ENCODE results near the gene MAP3K2. TPM values are rescaled to one million over a fixed set of nuclear protein-coding genes. Genes with fewer than 3 reads are reported as not detected.

The MAP3K2 gene
- total and polyA plus RNA-seq, 2 of the 8 experiments (the other 6 are each of a cell fraction or from before 2014, with no cell fraction given): 2.0 to 23.2 TPM

DNA sequence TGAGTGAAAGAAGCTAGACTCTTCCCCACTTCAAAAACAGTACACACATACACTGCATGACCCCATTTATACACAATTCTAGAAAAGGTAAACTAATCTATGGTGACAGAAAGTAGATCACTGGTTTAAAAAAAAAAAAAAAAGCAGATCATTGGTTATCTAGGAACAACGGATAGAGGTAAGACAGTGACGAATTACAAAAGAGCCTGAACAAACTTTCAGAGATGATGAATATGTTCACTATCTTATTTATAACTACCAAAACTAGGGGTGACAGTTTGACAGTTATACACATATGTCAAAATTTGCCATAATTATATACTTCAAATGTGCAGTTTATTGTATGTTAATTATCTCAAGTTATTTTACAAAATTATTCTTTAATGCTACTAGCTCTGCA lies 27.5 kb downstream of the MAP3K2 start:
- CTCF ChIA-PET (ENCODE audit: partially characterized antibody): no interaction called here
- TF ChIP-seq CTBP2 (IDR thresholded peaks at IDR 0.05; ENCODE audit: borderline replicate concordance, insufficient read depth, insufficient read length, low read length): no peak
- no peak for TF ChIP-seq SP4 (IDR thresholded peaks at IDR 0.05; ENCODE audit: low read length)
- no peak for TF ChIP-seq SIX5 (IDR thresholded peaks at IDR 0.05; ENCODE audit: low read depth, low read length)
- TF ChIP-seq BACH1 (IDR thresholded peaks at IDR 0.05; ENCODE audit: low read length): no peak
- TF ChIP-seq, protein P1, sequence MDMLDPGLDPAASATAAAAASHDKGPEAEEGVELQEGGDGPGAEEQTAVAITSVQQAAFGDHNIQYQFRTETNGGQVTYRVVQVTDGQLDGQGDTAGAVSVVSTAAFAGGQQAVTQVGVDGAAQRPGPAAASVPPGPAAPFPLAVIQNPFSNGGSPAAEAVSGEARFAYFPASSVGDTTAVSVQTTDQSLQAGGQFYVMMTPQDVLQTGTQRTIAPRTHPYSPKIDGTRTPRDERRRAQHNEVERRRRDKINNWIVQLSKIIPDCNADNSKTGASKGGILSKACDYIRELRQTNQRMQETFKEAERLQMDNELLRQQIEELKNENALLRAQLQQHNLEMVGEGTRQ (IDR thresholded peaks at IDR 0.05; ENCODE audit: low read length): no peak
- TF ChIP-seq ASH2L (IDR thresholded peaks at IDR 0.05; ENCODE audit: low read length): no peak
- TF ChIP-seq KDM4A (IDR thresholded peaks at IDR 0.05; ENCODE audit: low read depth, low read length, severe bottlenecking): no peak
- no peak for TF ChIP-seq MAFK (IDR thresholded peaks at IDR 0.05; ENCODE audit: low read depth, low read length)
- no peak for TF ChIP-seq SIN3A (conservative IDR thresholded peaks at IDR 0.05 in 1 of 2, IDR thresholded peaks at IDR 0.05 in 1 of 2; ENCODE audit: low read depth in 1 of 2, low read length in 2 of 2)
- no peak for TF ChIP-seq SAP30 (IDR thresholded peaks at IDR 0.05; ENCODE audit: insufficient read depth, insufficient replicate concordance, low read length)
- no peak for TF ChIP-seq TAF1 (IDR thresholded peaks at IDR 0.05; ENCODE audit: low read depth, low read length)
- no peak for TF ChIP-seq RXRA (IDR thresholded peaks at IDR 0.05; ENCODE audit: insufficient read depth, low read depth, low read length)
- no peak for TF ChIP-seq HDAC2 (IDR thresholded peaks at IDR 0.05; ENCODE audit: borderline replicate concordance in 1 of 2, low read depth in 2 of 2, low read length in 2 of 2)

More for the DNA sequence above, 27.5 kb downstream of the MAP3K2 start:
- Histone ChIP-seq H4K8ac (ENCODE audit: extremely low read depth, insufficient read depth, low read length) (no peak overlapping the region), H2BK12ac (ENCODE audit: low read depth, low read length) (no peak overlapping the region), H2BK5ac (ENCODE audit: low read depth, low read length) (no peak overlapping the region), H3K56ac (replicated peaks; ENCODE audit: insufficient read length, low read depth, low read length) (no peak overlapping the region), H2AFZ (ENCODE audit: low read length) (no peak overlapping the region), H3K79me2 (ENCODE audit: control insufficient read depth in 1 of 2, insufficient read depth in 2 of 2, low read length in 2 of 2) (peaks cover 0 to 66% of the 10 kb centered on the region in 2 experiments; a peak in 2 of 4 replicates), H2AK5ac (ENCODE audit: low read depth, low read length) (no peak overlapping the region), H3K4me3 (ENCODE audit: extremely low read depth in 1 of 4, insufficient read depth in 2 of 4, low read depth in 3 of 4, low read length in 4 of 4) (no peak overlapping the region), H3K23ac (ENCODE audit: insufficient read length) (no peak overlapping the region), H3K36me3 (ENCODE audit: control insufficient read depth in 2 of 4, insufficient read depth in 4 of 4, low read length in 3 of 4) (no peaks in the 10 kb centered on the region), H4K5ac (ENCODE audit: insufficient read length, low read depth, low read length) (no peak overlapping the region), H3K18ac (ENCODE audit: extremely low read depth, low read length) (no peak overlapping the region), H3K9me3 (ENCODE audit: insufficient read depth in 2 of 2, low read depth in 1 of 2, low read length in 1 of 2) (no peaks in the 10 kb centered on the region), H3K4me2 (ENCODE audit: insufficient read depth in 1 of 2, low read depth in 2 of 2, low read length in 2 of 2) (no peak overlapping the region), H3K27ac (ENCODE audit: low read depth, low read length) (no peak overlapping the region), H2BK120ac (replicated peaks; ENCODE audit: low read depth, low read length) (no peak overlapping the region), H4K91ac (replicated peaks; ENCODE audit: insufficient read length, low read length) (no peak overlapping the region), H3K27me3 (replicated peaks in 1 of 4; ENCODE audit: control insufficient read depth in 3 of 4, extremely low read depth in 1 of 4, insufficient read depth in 3 of 4, low read length in 3 of 4) (no peaks in the 10 kb centered on the region), H3K4ac (replicated peaks; ENCODE audit: insufficient read length, low read depth, low read length) (no peak overlapping the region), H2BK20ac (ENCODE audit: low read length) (no peak overlapping the region), H3K14ac (ENCODE audit: insufficient read length) (no peak overlapping the region), H2BK15ac (ENCODE audit: low read length) (no peak overlapping the region), H3K9ac (replicated peaks in 1 of 4; ENCODE audit: extremely low read depth in 1 of 4, low read depth in 3 of 4, low read length in 3 of 4) (no peak overlapping the region), H3K4me1 (replicated peaks in 1 of 4; ENCODE audit: control insufficient read depth in 3 of 4, insufficient read depth in 4 of 4, low read length in 3 of 4) (peaks cover 0 to 9% (median 1%) of the 10 kb centered on the region in 4 experiments; a peak in 4 of 7 replicates), H3K23me2 (ENCODE audit: low read depth, low read length) (no peaks in the 10 kb centered on the region), H4K20me1 (replicated peaks in 1 of 2; ENCODE audit: control insufficient read depth in 1 of 2, insufficient read depth in 2 of 2, low read length in 2 of 2) (peaks cover 0 to 5% of the 10 kb centered on the region in 2 experiments), H3K79me1 (ENCODE audit: low read depth, low read length) (0 out of 2 replicates have a peak, but pooled peaks cover 2% of the 10 kb centered on the region)
- WGBS, 2 experiments (ENCODE audit: extremely low coverage in 1 of 2, insufficient coverage in 1 of 2, insufficient read length in 1 of 2, insufficient replicate concordance in 2 of 2, low coverage in 1 of 2, low lambda C conversion rate in 2 of 2, missing lambda C conversion rate in 1 of 2): 76% methylated on average over 2 of the region's 2 CpGs; no CpG with 5 or more reads in 1 of the 2 experiments
- POLR2A ChIA-PET (ENCODE audit: partially characterized antibody): no interaction called here
- FAIRE-seq (no peak), DNase-seq (ENCODE audit: low read depth in 1 of 2, low spot score in 2 of 2) (no peak)
